Activated B cell treated with CpG ODN at 0.5 μM for 24 hours (primary cell): ENCODE measurements around the gene TRIM38. TPM values are rescaled to one million over a fixed set of nuclear protein-coding genes. Genes with fewer than 3 reads are reported as not detected.
A peak's percentile ranks its signal among the peaks of the same experiment; 100 is the strongest.

Source experiments
- ATAC-seq: fragments of 200-7000 bp; cut with Tn5 transposase; one replicate; pipeline ENCODE4 v1.10.0; 2021; ENCODE audit warnings: low read depth, mild to moderate bottlenecking, moderate library complexity
- CTCF ChIA-PET: fragments of 350-600 bp; sonication (Branson Sonifier 250); formaldehyde crosslinking; loops from one replicate; lab custom pipeline; 2021; ENCODE audit warnings: antibody characterized with exemption; lab: Charles Lee
- POLR2A ChIA-PET: fragments of 350-600 bp; sonication (Branson Sonifier 250); formaldehyde crosslinking; loops from one replicate; lab custom pipeline; 2021; ENCODE audit warnings: antibody characterized with exemption; lab: Charles Lee
- DNase-seq: peaks from one replicate; pipeline ENCODE4 v3.0.0; 2022
- H3K27ac Mint-ChIP-seq: one replicate; pipeline ENCODE4 v1.8.0; 2020; ENCODE audit warnings: mixed read lengths
- H3K27me3 Mint-ChIP-seq: one replicate; pipeline ENCODE4 v1.8.0; 2021; ENCODE audit warnings: mixed read lengths
- H3K36me3 Mint-ChIP-seq: one replicate; pipeline ENCODE4 v1.8.0; 2021; ENCODE audit warnings: low read depth, mixed read lengths
- H3K4me1 Mint-ChIP-seq: one replicate; pipeline ENCODE4 v1.8.0; 2021; ENCODE audit warnings: mixed read lengths
- H3K4me3 Mint-ChIP-seq: one replicate; pipeline ENCODE4 v1.8.0; 2020; ENCODE audit warnings: mild to moderate bottlenecking, mixed read lengths
- H3K9me3 Mint-ChIP-seq: one replicate; pipeline ENCODE4 v1.8.0; 2020; ENCODE audit warnings: mixed read lengths
- CTCF ChIP-seq: fragments of 200-600 bp; IDR thresholded peaks from one replicate; pipeline ENCODE4 v1.8.0; 2022; ENCODE audit warnings: antibody characterized with exemption, mild to moderate bottlenecking
- intact Hi-C: fragments of 100-400 bp; cut with micrococcal nuclease; formaldehyde crosslinking; loops from one replicate; pipeline ENCODE4 v1.15.1; 2024
- total RNA-seq: library from RNA; stranded (reverse); gene quantifications from 2 replicates; pipeline ENCODE4 v1.2.3, GENCODE V29; 2022

TRIM38 gene
- total RNA-seq, 1 donor from 2014 or later: 36.8 TPM

DNA sequence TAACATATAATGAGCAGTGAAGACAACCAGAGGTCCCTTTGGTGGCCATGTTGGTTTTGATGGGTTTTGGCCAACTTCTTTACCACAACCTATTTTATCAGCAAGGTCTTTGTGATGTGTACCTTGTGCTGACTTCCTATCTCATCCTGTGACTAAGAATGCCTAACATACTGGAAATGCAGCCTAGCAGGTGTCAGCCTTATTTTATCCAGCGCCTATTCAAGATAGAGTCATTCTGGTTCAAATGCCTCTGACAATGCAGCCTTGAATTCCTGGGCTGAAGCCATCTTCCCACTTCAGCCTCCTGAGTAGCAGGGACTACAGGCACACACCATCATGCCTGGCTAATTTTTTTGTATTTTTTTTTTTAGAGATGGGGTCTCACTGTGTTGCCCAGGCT, 7.8 kb upstream of the TRIM38 start:
- no peak for ATAC-seq
- H3K9me3 Mint-ChIP-seq: no peaks in the 10 kb centered on the region
- POLR2A ChIA-PET: no interaction called here
- TF ChIP-seq CTCF: no peak
- H3K36me3 Mint-ChIP-seq: no peaks in the 10 kb centered on the region
- H3K4me1 Mint-ChIP-seq: peaks cover 18% of the 10 kb centered on the region
- CTCF ChIA-PET: no interaction called here
- H3K27ac Mint-ChIP-seq: no peak overlapping the region
- no peak for DNase-seq
- no peaks in the 10 kb centered on the region for H3K27me3 Mint-ChIP-seq
- H3K4me3 Mint-ChIP-seq: no peak overlapping the region
- intact Hi-C loops: no loop called here

GRCh38 chr6:25956226-25956625, 6.4 kb upstream of the TRIM38 start:
- ChIA-PET POLR2A (no interaction called here), CTCF (no interaction called here)
- ATAC-seq (no peak), DNase-seq (no peak)
- no peaks in the 10 kb centered on the region for H3K36me3 Mint-ChIP-seq
- H3K9me3 Mint-ChIP-seq: no peaks in the 10 kb centered on the region
- H3K27me3 Mint-ChIP-seq: no peaks in the 10 kb centered on the region
- intact Hi-C loops: no loop called here
- TF ChIP-seq CTCF: no peak
- peaks cover 33% of the 10 kb centered on the region for H3K4me1 Mint-ChIP-seq
- H3K4me3 Mint-ChIP-seq: no peak overlapping the region
- H3K27ac Mint-ChIP-seq: no peak overlapping the region

GRCh38 chr6:25958700-25959162, 3.9 kb upstream of the TRIM38 start:
- ChIA-PET POLR2A (interaction anchor here (1.6 kb wide), 1 partner anchor 34 kb away, joined by 6 read pairs; no protein-coding TSS in a partner anchor), CTCF (interaction anchor here (0.7 to 1.5 kb wide), 3 partner anchors 34 to 170 kb away, joined by 3 to 4 read pairs (median 3); no protein-coding TSS in a partner anchor)
- intact Hi-C loops: no loop called here
- Mint-ChIP-seq H3K9me3 (no peaks in the 10 kb centered on the region), H3K36me3 (peaks cover 10% of the 10 kb centered on the region), H3K4me1 (peaks cover 51% of the 10 kb centered on the region), H3K27me3 (no peaks in the 10 kb centered on the region), H3K4me3 (peak overlapping the region; percentile 29), H3K27ac (peak overlapping the region; percentile 54)
- TF ChIP-seq CTCF: no peak
- ATAC-seq (no peak), DNase-seq (no peak)

DNA sequence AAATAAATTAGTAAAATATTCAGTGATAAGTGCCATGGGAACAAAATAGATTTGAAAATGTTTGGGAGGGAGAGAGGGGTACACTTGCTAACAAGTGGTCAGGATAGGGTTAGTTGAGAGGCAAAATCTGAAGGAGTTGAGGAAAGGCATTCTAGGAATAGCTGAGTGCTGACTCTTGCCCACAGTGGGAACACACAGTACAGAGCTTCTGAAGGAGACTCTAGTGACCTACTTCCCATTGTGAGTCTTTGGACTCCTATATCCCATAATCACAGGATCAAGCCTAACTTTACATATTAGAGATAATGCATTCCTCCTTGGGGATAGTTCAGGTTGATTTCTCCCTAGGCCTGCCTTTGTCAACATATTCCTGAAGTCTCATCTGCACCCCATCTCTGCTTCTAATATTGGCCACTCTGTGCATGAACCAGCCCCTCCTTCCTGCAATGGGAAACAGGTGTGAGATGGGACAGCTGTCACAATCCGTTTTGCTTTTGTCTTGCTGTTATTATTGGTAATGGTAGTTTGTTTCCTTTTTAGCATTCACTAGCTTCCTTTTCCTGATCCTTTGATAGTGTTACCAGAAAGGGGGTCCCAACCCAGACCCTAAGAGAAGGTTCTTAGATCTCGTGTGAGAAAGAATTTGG, 2.6 kb upstream of the TRIM38 start:
- TF ChIP-seq CTCF: no peak
- POLR2A ChIA-PET: interaction anchor here (4.7 kb wide), 1 partner anchor 32 kb away, joined by 58 read pairs; no protein-coding TSS in a partner anchor
- DNase-seq (no peak), ATAC-seq (no peak)
- CTCF ChIA-PET: interaction anchor here (0.9 kb wide), 1 partner anchor 32 kb away, joined by 3 read pairs; no protein-coding TSS in a partner anchor
- Mint-ChIP-seq H3K27ac (peak overlapping the region; percentile 63), H3K4me1 (peaks cover 63% of the 10 kb centered on the region), H3K27me3 (no peaks in the 10 kb centered on the region), H3K36me3 (peaks cover 20% of the 10 kb centered on the region), H3K4me3 (no peak overlapping the region), H3K9me3 (no peaks in the 10 kb centered on the region)
- intact Hi-C loops: loop anchor here (5.0 kb wide), 1 partner anchor 918 kb away; no protein-coding TSS in a partner anchor

DNA sequence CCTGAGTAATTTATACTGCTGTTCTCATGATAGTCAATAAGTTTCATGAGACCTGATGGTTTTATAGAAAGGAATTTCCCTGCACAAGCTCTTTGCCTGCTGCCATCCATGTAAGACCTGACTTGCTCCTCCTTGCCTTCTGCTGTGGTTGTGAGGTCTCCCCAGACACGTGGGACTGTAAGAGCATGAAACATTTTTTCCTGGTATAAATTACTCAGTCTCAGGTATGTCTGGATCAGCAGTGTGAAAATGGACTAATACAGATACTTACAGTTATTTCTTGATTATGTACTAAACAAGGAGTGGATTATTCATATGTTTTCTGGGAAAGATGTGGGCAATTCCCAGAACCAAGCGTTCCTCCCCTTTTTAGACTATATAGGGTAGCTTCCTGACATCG, 1.9 kb upstream of the TRIM38 start:
- TF ChIP-seq CTCF: no peak
- no peaks in the 10 kb centered on the region for H3K27me3 Mint-ChIP-seq
- DNase-seq (no peak), ATAC-seq (no peak)
- H3K27ac Mint-ChIP-seq: peak overlapping the region; percentile 95
- peaks cover 70% of the 10 kb centered on the region for H3K4me1 Mint-ChIP-seq
- no peaks in the 10 kb centered on the region for H3K9me3 Mint-ChIP-seq
- H3K36me3 Mint-ChIP-seq: peaks cover 24% of the 10 kb centered on the region
- ChIA-PET POLR2A (interaction anchor here (1.4 to 4.7 kb wide), 3 partner anchors 31 to 60 kb away, joined by 4 to 58 read pairs (median 43); a partner anchor contains a TSS), CTCF (interaction anchor here (0.6 to 3.1 kb wide), 2 partner anchors 26 to 31 kb away, joined by 3 to 21 read pairs; no protein-coding TSS in a partner anchor)
- intact Hi-C loops: loop anchor here (5.0 kb wide), 1 partner anchor 918 kb away; no protein-coding TSS in a partner anchor
- no peak overlapping the region for H3K4me3 Mint-ChIP-seq
